Caco-2 (cell line): Measurements from ENCODE around the gene PIP4K2B. TPM values are rescaled to one million over a fixed set of nuclear protein-coding genes. Genes with fewer than 3 reads are reported as not detected.

Experiments
- BruUV-seq: library from RNA; stranded (reverse); fragments of 400-500 nt; replicated peaks from 2 replicates; lab custom pipeline; 2021; lab: Mats Ljungman, UMichigan
- CTCF ChIA-PET: fragments of 300-600 bp; sonication (Branson Sonifier 250); formaldehyde crosslinking; loops from one replicate; lab custom pipeline; 2022; ENCODE audit warnings: antibody characterized with exemption; lab: Charles Lee
- POLR2A ChIA-PET: fragments of 300-600 bp; sonication (Branson Sonifier 250); formaldehyde crosslinking; loops from one replicate; lab custom pipeline; 2022; ENCODE audit warnings: antibody characterized with exemption; lab: Charles Lee
- DNase-seq, 2 experiments: peaks; one replicate each; pipeline versions ENCODE4 v3.0.0 to v3.0.0-alpha.2; 2020 to 2022
- H3K27me3 ChIP-seq: replicated peaks from 2 replicates; pipeline ENCODE4 v1.6.0; 2011; ENCODE audit warnings: low read length; ENCODE audit not compliant: control insufficient read depth, insufficient read depth
- H3K36me3 ChIP-seq: 2 replicates; pipeline ENCODE4 v1.5.1; 2011; ENCODE audit warnings: low read length; ENCODE audit not compliant: control insufficient read depth, insufficient read depth
- H3K4me1 ChIP-seq: fragments of 250-450 bp; sonication (Bioruptor Pico); 2 replicates; pipeline ENCODE4 v1.5.1; 2020; ENCODE audit warnings: mild to moderate bottlenecking
- H3K4me3 ChIP-seq: 2 replicates; pipeline ENCODE4 v1.5.1; 2011; ENCODE audit warnings: low read depth, mild to moderate bottlenecking, control low read depth, low read length
- H3K9me3 ChIP-seq: fragments of 250-450 bp; sonication (Bioruptor Pico); 2 replicates; pipeline ENCODE4 v1.5.1; 2020; ENCODE audit warnings: mild to moderate bottlenecking, moderate library complexity
- H3K27ac Mint-ChIP-seq: one replicate; pipeline ENCODE4 v1.8.0; 2022; ENCODE audit warnings: mixed read lengths; ENCODE audit not compliant: unreplicated experiment
- H3K27me3 Mint-ChIP-seq: one replicate; pipeline ENCODE4 v1.8.0; 2022; ENCODE audit warnings: mixed read lengths; ENCODE audit not compliant: insufficient read depth, unreplicated experiment
- H3K36me3 Mint-ChIP-seq: one replicate; pipeline ENCODE4 v1.8.0; 2022; ENCODE audit warnings: mild to moderate bottlenecking, mixed read lengths; ENCODE audit not compliant: insufficient read depth, unreplicated experiment
- H3K4me1 Mint-ChIP-seq: one replicate; pipeline ENCODE4 v1.8.0; 2022; ENCODE audit warnings: low read depth, mixed read lengths; ENCODE audit not compliant: unreplicated experiment
- H3K4me3 Mint-ChIP-seq: one replicate; pipeline ENCODE4 v1.8.0; 2022; ENCODE audit warnings: mild to moderate bottlenecking, moderate library complexity, mixed read lengths; ENCODE audit not compliant: unreplicated experiment
- H3K9me3 Mint-ChIP-seq: one replicate; pipeline ENCODE4 v1.8.0; 2022; ENCODE audit warnings: mixed read lengths; ENCODE audit not compliant: unreplicated experiment
- CTCF ChIP-seq, 2 experiments: fragments of 200-600 bp in 1 of 2; IDR thresholded peaks; 1 replicate in 1 of 2; 2 replicates in 1 of 2; pipeline versions ENCODE4 v1.5.1 to v1.8.0; 2011 to 2022; ENCODE audit warnings: antibody characterized with exemption in 1 of 2, control low read depth in 1 of 2, inconsistent platforms in 1 of 2, low read depth in 1 of 2, low read length in 1 of 2, mild to moderate bottlenecking in 1 of 2, moderate library complexity in 1 of 2; ENCODE audit not compliant: insufficient read depth in 1 of 2, severe bottlenecking in 1 of 2, unreplicated experiment in 1 of 2
- intact Hi-C: fragments of 100-400 bp; cut with micrococcal nuclease; formaldehyde crosslinking; loops from one replicate; pipeline ENCODE4 v1.10.0; 2022; ENCODE audit not compliant: unreplicated experiment
- total RNA-seq: library from RNA; stranded (reverse); gene quantifications from 2 replicates; pipeline ENCODE4 v1.2.3, GENCODE V29; 2022

The PIP4K2B gene
- total RNA-seq, 1 experiment from 2014 or later, result 39.6 TPM

- Mint-ChIP-seq H3K36me3 (peaks cover 34% of the 10 kb centered on the region), H3K27ac (peak overlapping the region; percentile 1), H3K9me3 (no peaks in the 10 kb centered on the region), H3K4me3 (peak overlapping the region; percentile 79), H3K4me1 (peaks cover 44% of the 10 kb centered on the region), H3K27me3 (peaks cover 2% of the 10 kb centered on the region)
- ChIA-PET CTCF (interaction anchor here (0.5 to 2.4 kb wide), 3 partner anchors 10 to 17 kb away, joined by 3 to 11 read pairs (median 4); partner anchors contain the start of gene CISD3), POLR2A (no interaction called here)
- Histone ChIP-seq H3K36me3 (no peaks in the 10 kb centered on the region), H3K27me3 (no peaks in the 10 kb centered on the region), H3K4me3 (peak overlapping the region; percentile 90), H3K4me1 (peaks cover 27% of the 10 kb centered on the region), H3K9me3 (no peaks in the 10 kb centered on the region)
- intact Hi-C loops, result no loop called here
- no peak for DNase-seq
- BruUV-seq, result no TSS peak
- no peak for TF ChIP-seq CTCF (IDR thresholded peaks at IDR 0.05; ENCODE audit: insufficient read depth in 1 of 2, low read depth in 1 of 2, low read length in 1 of 2, severe bottlenecking in 1 of 2, unreplicated experiment in 1 of 2)
Observed at GRCh38 chr17:38746849-38747462, 52.4 kb downstream of the PIP4K2B start.

- no peaks in the 10 kb centered on the region for H3K27me3 ChIP-seq
- H3K36me3 Mint-ChIP-seq, result peaks cover 32% of the 10 kb centered on the region
- H3K4me1 Mint-ChIP-seq, result peaks cover 37% of the 10 kb centered on the region
- no peaks in the 10 kb centered on the region for H3K9me3 ChIP-seq
- no peaks in the 10 kb centered on the region for H3K9me3 Mint-ChIP-seq
- CTCF ChIA-PET, result interaction anchor here (0.5 to 2.4 kb wide), 3 partner anchors 9 to 16 kb away, joined by 3 to 11 read pairs (median 4); partner anchors contain the start of gene CISD3
- TF ChIP-seq CTCF (IDR thresholded peaks at IDR 0.05; ENCODE audit: insufficient read depth in 1 of 2, low read depth in 1 of 2, low read length in 1 of 2, severe bottlenecking in 1 of 2, unreplicated experiment in 1 of 2), result no peak
- TSS peak; percentile 28 for BruUV-seq
- DNase-seq, result no peak
- H3K4me3 Mint-ChIP-seq, result peak overlapping the region; percentile 79
- H3K4me3 ChIP-seq, result peak overlapping the region; percentile 90
- H3K36me3 ChIP-seq, result no peaks in the 10 kb centered on the region
- peaks cover 27% of the 10 kb centered on the region for H3K4me1 ChIP-seq
- POLR2A ChIA-PET, result interaction anchor here (0.5 kb wide), 1 partner anchor 30 kb away, joined by 4 read pairs; no protein-coding TSS in a partner anchor
- H3K27ac Mint-ChIP-seq, result peak overlapping the region; percentile 1
- intact Hi-C loops, result no loop called here
- no peaks in the 10 kb centered on the region for H3K27me3 Mint-ChIP-seq
Observed at GRCh38 chr17:38746004-38746848, 53.1 kb downstream of the PIP4K2B start.

- intact Hi-C loops, result no loop called here
- Mint-ChIP-seq H3K4me3 (peak overlapping the region; percentile 79), H3K9me3 (no peaks in the 10 kb centered on the region), H3K27me3 (no peaks in the 10 kb centered on the region), H3K36me3 (peaks cover 32% of the 10 kb centered on the region), H3K4me1 (peaks cover 32% of the 10 kb centered on the region), H3K27ac (no peak overlapping the region)
- no peaks in the 10 kb centered on the region for H3K9me3 ChIP-seq
- H3K27me3 ChIP-seq, result no peaks in the 10 kb centered on the region
- BruUV-seq, result no TSS peak
- H3K4me1 ChIP-seq, result peaks cover 25% of the 10 kb centered on the region
- H3K4me3 ChIP-seq, result no peak overlapping the region
- TF ChIP-seq CTCF (IDR thresholded peaks at IDR 0.05; ENCODE audit: insufficient read depth in 1 of 2, low read depth in 1 of 2, low read length in 1 of 2, severe bottlenecking in 1 of 2, unreplicated experiment in 1 of 2), result no peak
- POLR2A ChIA-PET, result interaction anchor here (0.5 kb wide), 1 partner anchor 30 kb away, joined by 4 read pairs; no protein-coding TSS in a partner anchor
- CTCF ChIA-PET, result interaction anchor here (2.4 kb wide), 1 partner anchor 10 kb away, joined by 11 read pairs; no protein-coding TSS in a partner anchor
- DNase-seq, result no peak
- H3K36me3 ChIP-seq, result no peaks in the 10 kb centered on the region
Observed at GRCh38 chr17:38745545-38745944, 53.8 kb downstream of the PIP4K2B start.
